NOMO-1 treated with dmso at 0.1 percent for 144 hours (cell line): Measurements from ENCODE around the gene DUSP18.
A peak's percentile ranks its signal among the peaks of the same experiment; 100 is the strongest.
"Not testable (repeated sequence)": the region's sequence is repeated elsewhere in the genome, so short reads cannot be mapped to it uniquely, and the experiment has no call there.

Source experiments
- DNase-seq: peaks from one replicate; lab custom pipeline; 2025; ENCODE audit not compliant: unreplicated experiment; lab: John Stamatoyannopoulos, UW

The DUSP18 gene

GRCh38 chr22:30679895-30680690 is 12.4 kb upstream of the DUSP18 start:
- DNase-seq, result not testable (repeated sequence)

DNA sequence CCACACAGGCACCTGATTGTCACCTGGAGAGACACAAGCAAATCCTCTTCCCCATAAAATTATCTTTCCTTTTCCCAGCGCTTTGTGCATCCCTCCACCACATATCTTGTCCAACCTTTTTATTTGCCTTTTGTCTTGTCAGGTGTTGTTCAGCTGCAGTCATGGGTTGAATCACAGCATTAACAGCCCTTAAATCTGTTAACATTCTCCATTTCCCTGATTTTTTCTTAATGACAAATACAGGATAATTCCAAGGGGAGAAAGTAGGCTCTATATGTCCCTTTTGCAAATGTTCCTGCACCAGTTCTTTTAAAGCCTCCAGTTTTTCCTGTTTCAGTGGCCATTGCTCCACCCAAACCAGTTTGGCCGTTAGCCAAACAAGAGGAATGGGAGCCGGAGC is 8.9 kb upstream of the DUSP18 start:
- not testable (repeated sequence) for DNase-seq

- DNase-seq, result no peak
Observed at GRCh38 chr22:30675436-30675835, 7.8 kb upstream of the DUSP18 start.

- DNase-seq, result no peak
Observed at GRCh38 chr22:30674482-30674881, 6.8 kb upstream of the DUSP18 start.

- no peak for DNase-seq
Observed at GRCh38 chr22:30673136-30673535, 5.5 kb upstream of the DUSP18 start.

- no peak for DNase-seq
Observed at GRCh38 chr22:30671071-30671470, 3.4 kb upstream of the DUSP18 start.

DNA sequence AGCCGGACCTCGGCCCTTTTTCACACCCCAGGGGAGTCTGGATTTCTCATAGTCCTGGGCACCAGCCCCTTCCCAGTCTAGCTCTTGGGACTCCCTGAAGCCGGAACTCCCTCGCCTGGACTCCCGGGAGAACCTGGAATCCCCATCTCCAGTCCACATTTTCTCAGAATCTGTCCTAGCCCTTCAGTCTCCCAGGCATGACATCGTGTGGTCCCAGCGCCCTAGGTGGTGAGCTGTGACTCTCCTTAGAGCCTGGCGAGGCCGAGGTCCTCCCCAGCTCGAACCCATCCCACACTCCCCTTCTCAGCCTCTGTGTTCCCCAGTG is 673 bp upstream of the DUSP18 start:
- DNase-seq, result no peak

- no peak for DNase-seq
Observed at GRCh38 chr22:30667107-30667493, 575 bp downstream of the DUSP18 start.

DNA sequence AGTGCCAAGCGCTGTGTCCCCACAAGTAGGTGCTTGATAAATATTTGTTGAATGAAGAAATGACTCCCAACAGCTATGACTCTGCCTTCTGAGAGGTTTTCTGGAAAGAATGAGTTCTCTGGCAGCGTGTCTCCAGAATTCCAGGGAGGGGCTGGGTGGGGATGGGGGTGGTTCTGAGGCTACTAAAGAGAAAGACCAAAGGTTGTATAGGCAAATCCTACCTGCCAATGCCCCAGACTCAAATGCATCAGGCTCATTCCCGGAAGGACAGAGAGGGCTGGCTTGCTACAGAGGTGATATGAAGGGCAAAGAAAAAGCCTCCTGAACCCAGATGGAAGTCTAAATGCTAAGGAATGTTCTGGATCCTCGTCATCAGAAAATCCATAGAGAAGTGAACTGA is 1.9 kb downstream of the DUSP18 start:
- no peak for DNase-seq

DNA sequence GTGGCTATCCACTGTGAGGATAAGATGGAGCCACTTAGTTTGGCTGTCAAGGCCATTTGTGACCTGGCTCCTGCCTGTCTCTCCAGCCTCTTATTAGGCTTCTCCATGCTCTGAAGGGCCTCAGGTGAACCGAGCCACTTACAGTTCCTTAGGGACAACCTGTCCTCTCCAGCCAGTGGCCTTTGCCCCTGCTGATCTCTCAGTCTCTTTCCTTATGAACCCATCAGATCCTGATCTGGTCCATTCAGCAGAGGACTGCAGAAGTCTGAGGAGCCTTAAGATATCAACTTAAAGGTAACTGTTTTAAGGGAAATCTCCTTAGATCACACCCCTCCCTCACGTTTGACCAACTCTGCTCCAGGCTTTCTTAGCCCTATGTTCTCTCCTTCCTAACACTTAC is 2.4 kb downstream of the DUSP18 start:
- DNase-seq, result no peak

DNA sequence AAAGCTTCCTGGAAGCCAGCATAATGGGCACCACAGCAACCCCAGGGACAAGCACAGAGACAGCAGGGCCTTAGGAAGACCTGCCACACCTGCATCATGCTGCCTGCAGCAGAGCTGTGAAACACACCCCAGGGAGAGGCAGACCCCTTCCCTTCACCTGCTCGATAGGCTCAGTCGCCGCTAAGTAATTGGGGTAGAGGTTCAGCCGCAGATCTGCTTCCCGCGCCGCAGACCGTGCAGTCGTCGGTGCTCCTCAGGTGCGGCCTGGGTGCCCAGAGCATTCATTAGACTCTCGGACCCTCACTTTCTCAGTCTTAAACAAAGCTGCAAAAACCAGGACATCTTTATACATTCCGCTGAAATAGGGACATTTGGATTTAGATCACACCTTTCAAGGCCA is 2.9 kb downstream of the DUSP18 start:
- DNase-seq, result no peak

DNA sequence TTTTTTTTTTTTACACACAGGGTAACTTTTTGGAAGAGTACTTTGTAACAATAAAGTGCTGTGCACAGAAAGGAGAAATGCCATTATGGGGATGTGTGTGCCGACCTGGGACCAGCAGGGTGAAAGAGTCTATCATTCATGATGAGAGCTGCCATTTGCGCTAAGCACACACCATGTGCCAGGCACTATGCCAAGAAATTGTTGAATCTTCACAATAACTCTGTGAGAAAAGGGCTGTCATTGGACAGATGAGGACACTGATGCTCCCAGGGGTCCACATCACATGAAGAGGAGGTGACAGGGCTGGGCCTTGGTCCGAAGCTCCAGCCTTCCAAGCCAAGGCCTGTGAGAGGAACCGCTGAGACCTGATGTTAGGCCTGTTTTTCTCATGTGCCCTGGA is 5.6 kb downstream of the DUSP18 start:
- DNase-seq, result no peak

GRCh38 chr22:30655532-30655931 is 12.1 kb downstream of the DUSP18 start:
- no peak for DNase-seq

- DNase-seq, result no peak
Observed at GRCh38 chr22:30654361-30654760, 13.3 kb downstream of the DUSP18 start.

- DNase-seq, result no peak
Observed at GRCh38 chr22:30652852-30653251, 14.8 kb downstream of the DUSP18 start.

DNA sequence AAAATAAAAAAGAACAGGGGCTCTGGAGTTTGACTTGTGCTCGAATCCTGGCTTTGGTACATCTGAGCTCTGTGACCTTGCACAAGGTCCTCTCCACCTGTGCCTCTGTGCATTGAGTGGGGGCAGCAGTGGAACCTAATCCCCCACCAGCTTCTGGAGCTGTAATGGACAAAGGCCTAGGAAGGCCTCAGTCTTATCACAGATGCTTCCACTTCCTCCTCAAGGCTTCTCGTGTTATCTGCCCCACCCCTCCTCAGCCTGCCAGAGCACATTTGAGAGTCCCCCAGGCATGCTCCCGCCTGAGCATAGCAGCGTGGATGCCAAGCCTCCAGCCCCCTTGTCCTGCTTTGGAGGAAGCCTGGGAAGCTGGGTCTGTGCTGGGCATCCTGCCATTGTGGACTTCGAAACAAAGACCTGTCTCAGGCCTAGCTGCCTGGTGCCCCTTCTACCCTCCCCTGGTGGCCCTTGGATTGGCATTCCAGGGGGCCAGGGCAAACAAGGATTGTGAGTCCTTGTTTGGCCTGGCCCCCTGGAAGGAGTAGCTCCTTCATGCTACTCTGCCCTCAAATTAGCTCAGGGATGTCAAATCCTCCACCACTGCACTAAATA is 17.1 kb downstream of the DUSP18 start:
- DNase-seq, result no peak

DNA sequence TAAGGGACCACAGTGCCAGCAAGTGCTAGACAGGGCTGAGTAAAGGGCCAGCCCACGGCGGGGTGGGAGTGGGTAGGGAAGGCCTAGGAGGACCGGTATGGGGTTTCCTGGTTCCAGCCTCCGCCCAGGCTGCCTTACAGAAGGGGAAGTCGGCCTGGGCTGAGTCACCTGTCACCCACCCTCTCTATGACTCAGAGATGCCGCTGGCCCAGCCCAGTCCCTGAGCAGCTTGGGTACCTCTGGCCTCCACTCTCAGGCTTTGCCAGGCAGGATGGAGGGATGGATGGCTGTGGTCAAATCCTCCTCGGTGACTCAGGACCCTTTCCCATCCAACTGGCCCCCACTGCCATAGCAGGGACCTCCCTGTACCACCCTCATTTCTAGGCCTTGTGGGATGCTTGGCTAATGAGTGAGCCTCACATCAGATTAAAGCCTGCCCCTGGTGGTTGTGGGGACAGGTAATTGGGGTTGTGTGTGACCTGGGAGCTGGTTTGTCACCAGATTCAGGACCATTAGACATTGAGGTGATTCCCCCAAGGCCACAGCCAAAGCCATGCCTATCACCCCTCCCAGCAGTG is 18.2 kb downstream of the DUSP18 start:
- peak; percentile 81 for DNase-seq

DNA sequence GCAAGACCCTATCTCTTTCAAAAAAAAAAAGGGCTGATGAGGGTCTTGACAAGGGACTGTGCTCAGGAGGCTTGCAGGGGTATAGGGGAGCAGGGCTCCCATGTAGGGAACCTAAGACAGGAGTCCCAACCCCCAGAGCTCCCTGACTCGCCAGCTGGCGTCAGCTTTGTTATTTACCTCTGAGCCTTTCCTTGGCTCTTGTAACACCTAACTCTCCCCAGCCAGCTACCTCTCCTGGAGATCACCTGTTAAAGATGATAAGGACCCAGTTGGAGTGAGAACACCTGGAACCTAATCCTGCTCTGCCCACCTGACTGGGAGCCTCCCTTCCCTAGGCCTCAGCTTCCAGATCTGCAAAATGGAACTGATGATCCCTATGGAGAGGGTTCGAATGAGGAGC is 18.9 kb downstream of the DUSP18 start:
- no peak for DNase-seq

DNA sequence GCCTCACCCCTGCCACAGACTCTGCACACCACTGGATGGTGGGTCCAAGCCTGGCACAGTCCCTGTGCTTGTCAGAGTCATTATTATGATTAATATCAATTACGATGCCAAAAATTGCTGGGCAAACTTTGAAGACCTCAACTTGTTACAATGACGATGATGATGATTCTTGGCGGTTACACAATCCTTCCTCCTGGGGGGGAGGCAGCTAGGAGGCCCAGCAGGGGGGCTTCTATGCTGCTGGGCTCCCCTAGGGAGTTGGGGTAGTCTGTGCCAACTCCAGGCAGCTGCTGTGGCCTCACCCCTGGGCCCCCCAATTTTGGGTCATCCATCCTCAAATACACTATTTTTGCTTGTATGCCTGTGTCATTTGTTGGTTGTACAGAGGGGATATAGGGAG is 20.1 kb downstream of the DUSP18 start:
- DNase-seq, result no peak

- no peak for DNase-seq
Observed at GRCh38 chr22:30646518-30647160, 21.0 kb downstream of the DUSP18 start.

GRCh38 chr22:30643055-30643875 is 24.4 kb downstream of the DUSP18 start:
- no peak for DNase-seq
